ENCODE measurements around the gene SUCNR1. TPM values are rescaled to one million over a fixed set of nuclear protein-coding genes. Genes with fewer than 3 reads are reported as not detected.
A peak's percentile ranks its signal among the peaks of the same experiment; 100 is the strongest.
"Not testable (repeated sequence)": the region's sequence is repeated elsewhere in the genome, so short reads cannot be mapped to it uniquely, and the experiment has no call there.

The SUCNR1 gene
- total and polyA plus RNA-seq, 4 donors: 0.16 to 2.5 (median 1.1) TPM

GRCh38 chr3:151841801-151842200 lies 31.6 kb upstream of the SUCNR1 start:
- Histone ChIP-seq H3K27me3 (ENCODE audit: control insufficient read depth in 3 of 3, insufficient read depth in 3 of 3, low read length in 2 of 3) (no peaks in the 10 kb centered on the region), H3K9ac (ENCODE audit: insufficient read depth in 1 of 2, low read length in 2 of 2) (no peak overlapping the region), H3K36me3 (ENCODE audit: control insufficient read depth in 4 of 4, insufficient read depth in 4 of 4, low read length in 4 of 4) (no peaks in the 10 kb centered on the region), H3K4me1 (ENCODE audit: control insufficient read depth in 5 of 5, insufficient read depth in 5 of 5, low read length in 5 of 5) (peaks cover 0 to 5% (median 0%) of the 10 kb centered on the region in 5 donors), H3K27ac (ENCODE audit: low read depth in 1 of 2, low read length in 1 of 2) (no peak overlapping the region), H3K4me3 (no peak overlapping the region), H3K9me3 (ENCODE audit: control insufficient read depth in 4 of 4, insufficient read depth in 3 of 4, low read length in 3 of 4) (no peaks in the 10 kb centered on the region)
- DNase-seq (no peak), ATAC-seq (ENCODE audit: insufficient read depth, low FRiP score) (no peak)
- TF ChIP-seq, protein P1, sequence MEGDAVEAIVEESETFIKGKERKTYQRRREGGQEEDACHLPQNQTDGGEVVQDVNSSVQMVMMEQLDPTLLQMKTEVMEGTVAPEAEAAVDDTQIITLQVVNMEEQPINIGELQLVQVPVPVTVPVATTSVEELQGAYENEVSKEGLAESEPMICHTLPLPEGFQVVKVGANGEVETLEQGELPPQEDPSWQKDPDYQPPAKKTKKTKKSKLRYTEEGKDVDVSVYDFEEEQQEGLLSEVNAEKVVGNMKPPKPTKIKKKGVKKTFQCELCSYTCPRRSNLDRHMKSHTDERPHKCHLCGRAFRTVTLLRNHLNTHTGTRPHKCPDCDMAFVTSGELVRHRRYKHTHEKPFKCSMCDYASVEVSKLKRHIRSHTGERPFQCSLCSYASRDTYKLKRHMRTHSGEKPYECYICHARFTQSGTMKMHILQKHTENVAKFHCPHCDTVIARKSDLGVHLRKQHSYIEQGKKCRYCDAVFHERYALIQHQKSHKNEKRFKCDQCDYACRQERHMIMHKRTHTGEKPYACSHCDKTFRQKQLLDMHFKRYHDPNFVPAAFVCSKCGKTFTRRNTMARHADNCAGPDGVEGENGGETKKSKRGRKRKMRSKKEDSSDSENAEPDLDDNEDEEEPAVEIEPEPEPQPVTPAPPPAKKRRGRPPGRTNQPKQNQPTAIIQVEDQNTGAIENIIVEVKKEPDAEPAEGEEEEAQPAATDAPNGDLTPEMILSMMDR (IDR thresholded peaks at IDR 0.05; ENCODE audit: control extremely low read depth, extremely low read depth): no peak
- 87% methylated on average over 6 of the region's 6 CpGs for WGBS, 2 donors

GRCh38 chr3:151843275-151843674 lies 30.2 kb upstream of the SUCNR1 start:
- no peaks in the 10 kb centered on the region for H3K4me1 ChIP-seq (ENCODE audit: control insufficient read depth in 5 of 5, insufficient read depth in 5 of 5, low read length in 5 of 5)
- H3K27me3 ChIP-seq (ENCODE audit: control insufficient read depth in 3 of 3, insufficient read depth in 3 of 3, low read length in 2 of 3): no peaks in the 10 kb centered on the region
- TF ChIP-seq, protein P1 (IDR thresholded peaks at IDR 0.05; ENCODE audit: control extremely low read depth, extremely low read depth): no peak
- ATAC-seq (ENCODE audit: insufficient read depth, low FRiP score): no peak
- no peaks in the 10 kb centered on the region for H3K36me3 ChIP-seq (ENCODE audit: control insufficient read depth in 4 of 4, insufficient read depth in 4 of 4, low read length in 4 of 4)
- no peak overlapping the region for H3K9ac ChIP-seq (ENCODE audit: insufficient read depth in 1 of 2, low read length in 2 of 2)
- 13 to 31% methylated on average over 1 of the region's 1 CpG for WGBS, 2 donors
- H3K9me3 ChIP-seq (ENCODE audit: control insufficient read depth in 4 of 4, insufficient read depth in 3 of 4, low read length in 3 of 4): no peaks in the 10 kb centered on the region
- H3K27ac ChIP-seq (ENCODE audit: low read depth in 1 of 2, low read length in 1 of 2): no peak overlapping the region
- peak in 2 of 3 donors; percentile 32 to 60 for DNase-seq
- H3K4me3 ChIP-seq: no peak overlapping the region

DNA sequence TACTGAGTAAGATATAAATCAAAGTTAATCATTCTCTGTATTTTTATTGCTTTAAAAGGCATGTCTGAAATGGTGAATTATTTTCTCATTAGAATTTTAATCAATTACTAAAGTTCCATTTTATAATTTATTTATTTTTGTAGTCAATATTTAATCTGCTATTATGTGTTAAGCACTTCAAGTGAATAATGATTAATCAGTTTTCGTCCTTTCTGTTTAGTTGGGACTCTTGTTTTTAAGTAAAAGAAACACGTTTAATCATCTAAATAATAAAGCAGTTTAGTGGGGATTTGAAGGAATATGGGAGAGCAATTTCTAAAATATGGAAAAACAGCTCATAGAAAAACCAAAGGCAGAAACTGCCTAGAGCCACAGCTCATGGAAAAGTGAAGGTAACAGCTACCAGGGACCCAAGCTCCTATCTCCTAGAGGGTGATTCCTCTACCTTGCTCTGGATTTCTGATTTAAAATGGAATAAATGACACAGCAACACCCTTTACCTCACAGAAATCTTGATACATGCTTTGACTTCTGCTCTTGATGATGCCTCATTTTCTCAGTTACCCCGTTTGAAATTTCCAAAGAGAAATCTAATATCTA lies 28.0 kb upstream of the SUCNR1 start:
- WGBS, 2 donors: 65 to 69% methylated on average over 3 of the region's 3 CpGs
- Histone ChIP-seq H3K36me3 (ENCODE audit: control insufficient read depth in 4 of 4, insufficient read depth in 4 of 4, low read length in 4 of 4) (no peaks in the 10 kb centered on the region), H3K27ac (ENCODE audit: low read depth in 1 of 2, low read length in 1 of 2) (no peak overlapping the region), H3K4me3 (no peak overlapping the region), H3K9ac (ENCODE audit: insufficient read depth in 1 of 2, low read length in 2 of 2) (no peak overlapping the region), H3K9me3 (ENCODE audit: control insufficient read depth in 4 of 4, insufficient read depth in 3 of 4, low read length in 3 of 4) (no peaks in the 10 kb centered on the region), H3K27me3 (ENCODE audit: control insufficient read depth in 3 of 3, insufficient read depth in 3 of 3, low read length in 2 of 3) (no peaks in the 10 kb centered on the region), H3K4me1 (ENCODE audit: control insufficient read depth in 5 of 5, insufficient read depth in 5 of 5, low read length in 5 of 5) (no peaks in the 10 kb centered on the region)
- no peak for DNase-seq
- no peak for ATAC-seq (ENCODE audit: insufficient read depth, low FRiP score)
- TF ChIP-seq, protein P1 (IDR thresholded peaks at IDR 0.05; ENCODE audit: control extremely low read depth, extremely low read depth): no peak

- not testable (repeated sequence) for H3K27me3 ChIP-seq (ENCODE audit: control insufficient read depth in 3 of 3, insufficient read depth in 3 of 3, low read length in 2 of 3); H3K9me3 ChIP-seq (ENCODE audit: control insufficient read depth in 4 of 4, insufficient read depth in 3 of 4, low read length in 3 of 4); H3K27ac ChIP-seq (ENCODE audit: low read depth in 1 of 2, low read length in 1 of 2); DNase-seq; H3K4me1 ChIP-seq (ENCODE audit: control insufficient read depth in 5 of 5, insufficient read depth in 5 of 5, low read length in 5 of 5); H3K4me3 ChIP-seq; H3K36me3 ChIP-seq (ENCODE audit: control insufficient read depth in 4 of 4, insufficient read depth in 4 of 4, low read length in 4 of 4); H3K9ac ChIP-seq (ENCODE audit: insufficient read depth in 1 of 2, low read length in 2 of 2); ATAC-seq (ENCODE audit: insufficient read depth, low FRiP score)
- 84 to 90% methylated on average over 2 of the region's 2 CpGs for WGBS, 2 donors
Measured at GRCh38 chr3:151850065-151850464, 23.4 kb upstream of the SUCNR1 start.
